Prostate gland (tissue), 2 donors: ENCODE measurements around the gene LMLN.

Source experiments
- POLR2A ChIP-seq: fragments of 450-650 bp; IDR thresholded peaks from one replicate; pipeline ENCODE4 v1.6.1; 2016; ENCODE audit warnings: antibody characterized with exemption, mild to moderate bottlenecking
- TF ChIP-seq, protein P1 (sequence below), 4 experiments: fragments of 200-600 bp in 2 of 4; fragments of 450-650 bp in 2 of 4; sonication (generic) in 2 of 4; IDR thresholded peaks; 1 replicate in 3 of 4; 2 replicates in 1 of 4; pipeline ENCODE4 v1.5.1; 2016 to 2019; ENCODE audit warnings: antibody characterized with exemption in 4 of 4, mild to moderate bottlenecking in 2 of 4, moderate library complexity in 2 of 4

DNA sequence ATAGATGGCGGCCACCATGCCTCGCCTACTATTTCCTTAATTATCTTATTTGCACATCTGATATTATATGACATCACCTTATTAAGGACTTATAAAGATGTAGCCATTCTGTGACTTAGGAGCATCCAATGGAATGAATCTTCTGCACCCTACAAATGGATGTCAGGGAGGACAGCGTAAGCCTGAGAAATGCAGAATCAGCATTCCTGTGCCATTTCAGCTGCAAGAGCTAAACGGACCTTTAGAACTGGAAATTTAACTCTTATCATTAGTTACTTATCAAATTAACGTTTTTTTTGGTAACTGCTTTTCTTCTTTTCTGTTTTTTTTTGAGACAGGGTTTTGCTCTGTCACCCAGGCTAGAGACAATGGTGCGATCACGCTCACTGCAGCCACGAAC lies 65.6 kb downstream of the LMLN start:
- TF ChIP-seq POLR2A = no peak
- TF ChIP-seq, protein P1, sequence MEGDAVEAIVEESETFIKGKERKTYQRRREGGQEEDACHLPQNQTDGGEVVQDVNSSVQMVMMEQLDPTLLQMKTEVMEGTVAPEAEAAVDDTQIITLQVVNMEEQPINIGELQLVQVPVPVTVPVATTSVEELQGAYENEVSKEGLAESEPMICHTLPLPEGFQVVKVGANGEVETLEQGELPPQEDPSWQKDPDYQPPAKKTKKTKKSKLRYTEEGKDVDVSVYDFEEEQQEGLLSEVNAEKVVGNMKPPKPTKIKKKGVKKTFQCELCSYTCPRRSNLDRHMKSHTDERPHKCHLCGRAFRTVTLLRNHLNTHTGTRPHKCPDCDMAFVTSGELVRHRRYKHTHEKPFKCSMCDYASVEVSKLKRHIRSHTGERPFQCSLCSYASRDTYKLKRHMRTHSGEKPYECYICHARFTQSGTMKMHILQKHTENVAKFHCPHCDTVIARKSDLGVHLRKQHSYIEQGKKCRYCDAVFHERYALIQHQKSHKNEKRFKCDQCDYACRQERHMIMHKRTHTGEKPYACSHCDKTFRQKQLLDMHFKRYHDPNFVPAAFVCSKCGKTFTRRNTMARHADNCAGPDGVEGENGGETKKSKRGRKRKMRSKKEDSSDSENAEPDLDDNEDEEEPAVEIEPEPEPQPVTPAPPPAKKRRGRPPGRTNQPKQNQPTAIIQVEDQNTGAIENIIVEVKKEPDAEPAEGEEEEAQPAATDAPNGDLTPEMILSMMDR (IDR thresholded peaks at IDR 0.05) = no peak
